HEK293 (cell line): ENCODE results near the gene PLEKHG3.

Experiments used
- CTCF ChIA-PET: fragments of 350-600 bp; formaldehyde crosslinking; extraction: SDS; loops from one replicate; lab custom pipeline; 2021; ENCODE audit warnings: antibody characterized with exemption; lab: Yijun Ruan, JAX
- POLR2A ChIA-PET: fragments of 300-600 bp; formaldehyde crosslinking; extraction: SDS; loops from one replicate; lab custom pipeline; 2020; ENCODE audit warnings: antibody characterized with exemption, inconsistent platforms; lab: Yijun Ruan, JAX
- H3K27ac ChIP-seq: fragments of 200-500 bp; sonication (Bioruptor generic); 2 replicates; pipeline ENCODE4 v1.5.1; 2014; ENCODE audit warnings: low read depth, low read length, control low read depth, inconsistent platforms; ENCODE audit errors: extremely low read depth
- H3K36me3 ChIP-seq, 2 experiments: fragments of 200-500 bp in 1 of 2; sonication (Bioruptor generic) in 1 of 2; 1 replicate in 1 of 2; 2 replicates in 1 of 2; pipeline ENCODE4 v1.5.1; 2014 to 2017; ENCODE audit warnings: inconsistent platforms in 2 of 2, low read length in 2 of 2; ENCODE audit not compliant: control insufficient read depth in 2 of 2, insufficient read depth in 1 of 2
- H3K4me1 ChIP-seq: fragments of 200-500 bp; sonication (Bioruptor generic); 2 replicates; pipeline ENCODE4 v1.5.1; 2014; ENCODE audit warnings: mild to moderate bottlenecking, low read length, inconsistent platforms; ENCODE audit not compliant: control insufficient read depth, insufficient read depth
- H3K4me3 ChIP-seq: 2 replicates; pipeline ENCODE4 v1.5.1; 2011; ENCODE audit warnings: low read depth, mild to moderate bottlenecking, control low read depth, low read length, moderate library complexity
- H3K9me3 ChIP-seq: fragments of 200-500 bp; sonication (Bioruptor generic); 2 replicates; pipeline ENCODE4 v1.5.1; 2014; ENCODE audit warnings: low read depth, low read length, inconsistent platforms; ENCODE audit not compliant: control insufficient read depth, insufficient read depth
- CTCF ChIP-seq: fragments of 450-650 bp; formaldehyde crosslinking; IDR thresholded peaks from 2 replicates; pipeline ENCODE4 v1.5.1; 2016; ENCODE audit warnings: missing biosample characterization, missing genetic modification characterization
- GLIS1 ChIP-seq: fragments of 450-650 bp; formaldehyde crosslinking; IDR thresholded peaks from 2 replicates; pipeline ENCODE4 v1.5.1; 2016; ENCODE audit warnings: missing biosample characterization, missing genetic modification characterization
- HOXC10 ChIP-seq: sonication (generic); formaldehyde crosslinking; IDR thresholded peaks from 2 replicates; pipeline ENCODE4 v1.8.1; 2023; ENCODE audit warnings: mild to moderate bottlenecking, missing genetic modification reagents
- KLF16 ChIP-seq: fragments of 450-650 bp; formaldehyde crosslinking; IDR thresholded peaks from 2 replicates; pipeline ENCODE4 v1.5.1; 2017; ENCODE audit warnings: missing biosample characterization, missing genetic modification characterization
- RBAK ChIP-seq: fragments of 450-650 bp; formaldehyde crosslinking; IDR thresholded peaks from 2 replicates; pipeline ENCODE4 v1.5.1; 2016; ENCODE audit warnings: missing biosample characterization, missing genetic modification characterization
- SALL2 ChIP-seq: fragments of 450-650 bp; formaldehyde crosslinking; IDR thresholded peaks from 2 replicates; pipeline ENCODE4 v1.5.0; 2017; ENCODE audit warnings: missing biosample characterization, mild to moderate bottlenecking, missing genetic modification characterization, borderline replicate concordance
- SCRT2 ChIP-seq: fragments of 450-650 bp; formaldehyde crosslinking; IDR thresholded peaks from 2 replicates; pipeline ENCODE4 v1.5.1; 2016; ENCODE audit warnings: missing biosample characterization, missing genetic modification characterization
- TRIM28 ChIP-seq: IDR thresholded peaks from 2 replicates; pipeline ENCODE4 v1.6.1; 2011; ENCODE audit warnings: low read length, control low read depth, borderline replicate concordance
- TSHZ1 ChIP-seq: fragments of 450-650 bp; formaldehyde crosslinking; IDR thresholded peaks from 2 replicates; pipeline ENCODE4 v1.5.1; 2016; ENCODE audit warnings: missing biosample characterization, missing genetic modification characterization, borderline replicate concordance
- ZNF10 ChIP-seq: fragments of 450-650 bp; formaldehyde crosslinking; IDR thresholded peaks from 2 replicates; pipeline ENCODE4 v1.5.1; 2017; ENCODE audit warnings: missing biosample characterization, missing genetic modification characterization
- ZNF121 ChIP-seq: fragments of 450-650 bp; formaldehyde crosslinking; IDR thresholded peaks from 2 replicates; pipeline ENCODE4 v1.5.1; 2016; ENCODE audit warnings: missing biosample characterization, missing genetic modification characterization
- ZNF155 ChIP-seq: fragments of 450-650 bp; formaldehyde crosslinking; IDR thresholded peaks from 2 replicates; pipeline ENCODE4 v1.5.1; 2016; ENCODE audit warnings: missing biosample characterization, missing genetic modification characterization
- ZNF274 ChIP-seq, 2 experiments: fragments of 200-500 bp in 1 of 2; fragments of 450-650 bp in 1 of 2; sonication (Bioruptor generic) in 1 of 2; formaldehyde crosslinking in 1 of 2; IDR thresholded peaks; 2 replicates each; pipeline versions ENCODE4 v1.5.1 to v1.6.1; 2014 to 2016; ENCODE audit warnings: borderline replicate concordance in 1 of 2, inconsistent platforms in 1 of 2, low read length in 1 of 2, missing biosample characterization in 1 of 2, missing genetic modification characterization in 1 of 2
- ZNF292 ChIP-seq: fragments of 450-650 bp; formaldehyde crosslinking; IDR thresholded peaks from 2 replicates; pipeline ENCODE4 v1.5.1; 2016; ENCODE audit warnings: low read depth, missing biosample characterization, missing genetic modification characterization, borderline replicate concordance
- ZNF311 ChIP-seq: fragments of 450-650 bp; formaldehyde crosslinking; IDR thresholded peaks from 2 replicates; pipeline ENCODE4 v1.5.1; 2017; ENCODE audit warnings: missing biosample characterization, missing genetic modification characterization, borderline replicate concordance
- ZNF362 ChIP-seq: fragments of 450-650 bp; formaldehyde crosslinking; IDR thresholded peaks from 2 replicates; pipeline ENCODE4 v1.5.1; 2016; ENCODE audit warnings: missing biosample characterization, missing genetic modification characterization
- ZNF404 ChIP-seq: fragments of 450-650 bp; formaldehyde crosslinking; IDR thresholded peaks from 2 replicates; pipeline ENCODE4 v1.5.1; 2017; ENCODE audit warnings: missing biosample characterization, missing genetic modification characterization
- ZNF544 ChIP-seq: fragments of 450-650 bp; formaldehyde crosslinking; IDR thresholded peaks from 2 replicates; pipeline ENCODE4 v1.5.0; 2017; ENCODE audit warnings: missing biosample characterization, missing genetic modification characterization
- ZNF623 ChIP-seq: fragments of 450-650 bp; formaldehyde crosslinking; IDR thresholded peaks from 2 replicates; pipeline ENCODE4 v1.5.1; 2016; ENCODE audit warnings: missing biosample characterization, missing genetic modification characterization
- ZNF624 ChIP-seq: fragments of 450-650 bp; formaldehyde crosslinking; IDR thresholded peaks from 2 replicates; pipeline ENCODE4 v1.5.1; 2017; ENCODE audit warnings: missing biosample characterization, missing genetic modification characterization
- ZNF639 ChIP-seq: fragments of 450-650 bp; formaldehyde crosslinking; IDR thresholded peaks from 2 replicates; pipeline ENCODE4 v1.5.1; 2016; ENCODE audit warnings: missing biosample characterization, missing genetic modification characterization
- ZNF654 ChIP-seq: fragments of 450-650 bp; formaldehyde crosslinking; IDR thresholded peaks from 2 replicates; pipeline ENCODE4 v1.5.1; 2016; ENCODE audit warnings: low read depth, missing biosample characterization, missing genetic modification characterization
- ZNF664 ChIP-seq: fragments of 450-650 bp; formaldehyde crosslinking; IDR thresholded peaks from 2 replicates; pipeline ENCODE4 v1.5.1; 2016; ENCODE audit warnings: missing biosample characterization, missing genetic modification characterization
- ZNF792 ChIP-seq: fragments of 450-650 bp; formaldehyde crosslinking; IDR thresholded peaks from 2 replicates; pipeline ENCODE4 v1.5.1; 2016; ENCODE audit warnings: missing biosample characterization, missing genetic modification characterization
- ZSCAN18 ChIP-seq: fragments of 450-650 bp; formaldehyde crosslinking; IDR thresholded peaks from 2 replicates; pipeline ENCODE4 v1.5.1; 2016; ENCODE audit warnings: missing biosample characterization, missing genetic modification characterization

The PLEKHG3 gene

GRCh38 chr14:64759555-64759938 is 55.3 kb downstream of the PLEKHG3 start:
- H3K4me1 ChIP-seq, result peaks cover 31% of the 10 kb centered on the region
- H3K36me3 ChIP-seq, result no peaks in the 10 kb centered on the region
- TF ChIP-seq ZNF155 (tag by site-specific recombination) (no peak), GLIS1 (tag by site-specific recombination) (peak; percentile 11; the same call in 1 of the 2 replicates), ZNF311 (tag by site-specific recombination) (no peak), SCRT2 (tag by site-specific recombination) (no peak), TSHZ1 (tag by site-specific recombination) (no peak), ZNF292 (no peak), RBAK (tag by site-specific recombination) (no peak)
- TF ChIP-seq, all 188 proteins: peak for 1
- H3K4me3 ChIP-seq, result no peak overlapping the region
- ChIA-PET CTCF (interaction anchor here (0.6 to 5.4 kb wide), 15 partner anchors 8 to 200 kb away, joined by 3 to 93 read pairs (median 4); no protein-coding TSS in a partner anchor), POLR2A (interaction anchor here (1.1 to 1.5 kb wide), 2 partner anchors 55 to 218 kb away, joined by 6 to 9 read pairs; partner anchors contain the start of genes HSPA2 and PLEKHG3)
- H3K9me3 ChIP-seq, result no peaks in the 10 kb centered on the region
- H3K27ac ChIP-seq, result no peak overlapping the region

GRCh38 chr14:64760146-64760755 is 56.0 kb downstream of the PLEKHG3 start:
- Histone ChIP-seq H3K4me1 (peaks cover 31% of the 10 kb centered on the region), H3K4me3 (no peak overlapping the region), H3K27ac (no peak overlapping the region), H3K9me3 (no peaks in the 10 kb centered on the region), H3K36me3 (no peaks in the 10 kb centered on the region; a peak in 1 of 3 replicates)
- ChIA-PET CTCF (interaction anchor here (0.6 to 5.4 kb wide), 13 partner anchors 14 to 131 kb away, joined by 3 to 93 read pairs (median 3); no protein-coding TSS in a partner anchor), POLR2A (no interaction called here)
- peak; percentile 47; the same call in 1 of the 2 replicates for TF ChIP-seq CTCF (tag by site-specific recombination)
- TF ChIP-seq TRIM28, result no peak
- no peak for TF ChIP-seq ZNF362 (tag by site-specific recombination)
- TF ChIP-seq ZNF624, result no peak
- TF ChIP-seq RBAK (tag by site-specific recombination), result no peak
- no peak for TF ChIP-seq HOXC10 (CRISPR knock-in tag)
- TF ChIP-seq ZNF639 (tag by site-specific recombination), result no peak
- TF ChIP-seq ZNF664 (tag by site-specific recombination), result peak; percentile 46; the same call in 1 of the 2 replicates
- TF ChIP-seq ZNF792, result no peak
- peak; percentile 28 for TF ChIP-seq ZNF654 (tag by site-specific recombination)
- no peak for TF ChIP-seq ZNF623
- no peak for TF ChIP-seq ZNF121 (tag by site-specific recombination)
- no peak for TF ChIP-seq ZSCAN18
- no peak for TF ChIP-seq ZNF311 (tag by site-specific recombination)
- peak; percentile 54; the same call in 1 of the 2 replicates for TF ChIP-seq ZNF10
- no peak for TF ChIP-seq ZNF404 (tag by site-specific recombination)
- TF ChIP-seq SALL2, result no peak
- no peak for TF ChIP-seq ZNF274 (IDR thresholded peaks at IDR 0.05; ENCODE audit: low read length)
- TF ChIP-seq ZNF274 (tag by site-specific recombination; IDR thresholded peaks at IDR 0.05; ENCODE audit: borderline replicate concordance), result no peak
- TF ChIP-seq KLF16 (tag by site-specific recombination), result no peak
- no peak for TF ChIP-seq ZNF544 (tag by site-specific recombination)
